GM19468 (cell line): ENCODE results near the gene FBXO46.

Experiments used
- ATAC-seq: cut with Tn5 transposase; IDR thresholded peaks from one replicate; pipeline ENCODE4 v1.9.1; 2021; ENCODE audit warnings: mild to moderate bottlenecking, moderate library complexity, moderate number of reproducible peaks; ENCODE audit not compliant: unreplicated experiment; ENCODE audit errors: extremely low read depth

Gene FBXO46

GRCh38 chr19:45730368-45731288 is at the start of gene FBXO46:
Gene FBXO46 (minus strand): TSS chr19:45730896. CDS start chr19:45713495, 17,401 bp downstream.
- ATAC-seq, result peak; percentile 61

- ATAC-seq, result no peak
These were observed 49.4 kb upstream of the FBXO46 start for GRCh38 chr19:45780146-45780447.

GRCh38 chr19:45779231-45780145 is 48.8 kb upstream of the FBXO46 start:
- ATAC-seq, result no peak

- ATAC-seq, result no peak
These were observed 47.4 kb upstream of the FBXO46 start for GRCh38 chr19:45778010-45778661.

- no peak for ATAC-seq
These were observed 46.8 kb upstream of the FBXO46 start for GRCh38 chr19:45777395-45777961.

GRCh38 chr19:45774765-45775164 is 44.1 kb upstream of the FBXO46 start:
- ATAC-seq, result no peak

GRCh38 chr19:45773384-45773783 is 42.7 kb upstream of the FBXO46 start:
- no peak for ATAC-seq

- ATAC-seq, result no peak
These were observed 42.2 kb upstream of the FBXO46 start for GRCh38 chr19:45772912-45773311.

GRCh38 chr19:45772130-45772840 is 41.6 kb upstream of the FBXO46 start:
- no peak for ATAC-seq

- ATAC-seq, result no peak
These were observed 40.7 kb upstream of the FBXO46 start for GRCh38 chr19:45771311-45771933.

GRCh38 chr19:45770192-45771101 is 39.8 kb upstream of the FBXO46 start:
- peak; percentile 33 for ATAC-seq

- ATAC-seq, result no peak
These were observed 39.1 kb upstream of the FBXO46 start for GRCh38 chr19:45769821-45770191.

- ATAC-seq, result peak; percentile 47
These were observed 38.5 kb upstream of the FBXO46 start, which contains the start of gene SIX5 for GRCh38 chr19:45768984-45769782. Gene SIX5 (minus strand): TSS chr19:45769252. CDS start chr19:45768844, 408 bp downstream.

GRCh38 chr19:45768655-45768983 is 37.9 kb upstream of the FBXO46 start:
- no peak for ATAC-seq

GRCh38 chr19:45767881-45768654 is 37.4 kb upstream of the FBXO46 start:
- no peak for ATAC-seq

- no peak for ATAC-seq
These were observed 36.7 kb upstream of the FBXO46 start for GRCh38 chr19:45767410-45767880.
